ENCODE data around the gene CHPT1. TPM values are rescaled to one million over a fixed set of nuclear protein-coding genes. Genes with fewer than 3 reads are reported as not detected.
A peak's percentile ranks its signal among the peaks of the same experiment; 100 is the strongest.

CHPT1 gene
- total and polyA plus RNA-seq, 2 of the 13 experiments (the other 11 are each of a cell fraction or from before 2014, with no cell fraction given) = 117 to 178 TPM

- TF ChIP-seq ZFP91 (CRISPR knock-in tag; IDR thresholded peaks at IDR 0.05; ENCODE audit: borderline replicate concordance) = peak; percentile 59; the same call in 1 of the 2 replicates
- no peak for TF ChIP-seq NCOA2 (CRISPR knock-in tag; IDR thresholded peaks at IDR 0.05)
- TF ChIP-seq KLF16 (CRISPR knock-in tag; IDR thresholded peaks at IDR 0.05) = no peak
- TF ChIP-seq PRPF4 (IDR thresholded peaks at IDR 0.05; ENCODE audit: low read depth, low read length, poor library complexity, severe bottlenecking) = no peak
- no peak; the same call in 1 of the 2 replicates for TF ChIP-seq ZNF691 (CRISPR knock-in tag; IDR thresholded peaks at IDR 0.05; ENCODE audit: borderline replicate concordance, low read depth)
- no peak for TF ChIP-seq CCDC6 (CRISPR knock-in tag; IDR thresholded peaks at IDR 0.05)
- no peak for TF ChIP-seq NFE2L1 (CRISPR knock-in tag; IDR thresholded peaks at IDR 0.05; ENCODE audit: borderline replicate concordance)
- TF ChIP-seq ZNF678 (CRISPR knock-in tag; IDR thresholded peaks at IDR 0.05) = no peak
- no peak for TF ChIP-seq ZIK1 (CRISPR knock-in tag; IDR thresholded peaks at IDR 0.05; ENCODE audit: borderline replicate concordance, low read depth)
- no peak for TF ChIP-seq ZBTB44 (CRISPR knock-in tag; IDR thresholded peaks at IDR 0.05)
- no peak for TF ChIP-seq RERE (CRISPR knock-in tag; IDR thresholded peaks at IDR 0.05; ENCODE audit: low read depth)
- TF ChIP-seq ZNF720 (CRISPR knock-in tag; IDR thresholded peaks at IDR 0.05) = no peak
- TF ChIP-seq GATAD1 (CRISPR knock-in tag; IDR thresholded peaks at IDR 0.05) = no peak
- TF ChIP-seq AGO2 (optimal IDR thresholded peaks at IDR 0.05; ENCODE audit: low read depth, low read length) = peak; percentile 95
- 0 out of 2 replicates have a peak, but pooled peaks have one; percentile 53 for TF ChIP-seq CSRNP2 (CRISPR knock-in tag; conservative IDR thresholded peaks at IDR 0.05; ENCODE audit: low read depth)
- TF ChIP-seq MAX (IDR thresholded peaks at IDR 0.05) = no peak; the same call in 1 of the 2 replicates
These were observed 725 bp downstream of the CHPT1 start (continued) for GRCh38 chr12:101697930-101698799.
